ENCODE results near the gene LCN6.
A peak's percentile ranks its signal among the peaks of the same experiment; 100 is the strongest.

DNA sequence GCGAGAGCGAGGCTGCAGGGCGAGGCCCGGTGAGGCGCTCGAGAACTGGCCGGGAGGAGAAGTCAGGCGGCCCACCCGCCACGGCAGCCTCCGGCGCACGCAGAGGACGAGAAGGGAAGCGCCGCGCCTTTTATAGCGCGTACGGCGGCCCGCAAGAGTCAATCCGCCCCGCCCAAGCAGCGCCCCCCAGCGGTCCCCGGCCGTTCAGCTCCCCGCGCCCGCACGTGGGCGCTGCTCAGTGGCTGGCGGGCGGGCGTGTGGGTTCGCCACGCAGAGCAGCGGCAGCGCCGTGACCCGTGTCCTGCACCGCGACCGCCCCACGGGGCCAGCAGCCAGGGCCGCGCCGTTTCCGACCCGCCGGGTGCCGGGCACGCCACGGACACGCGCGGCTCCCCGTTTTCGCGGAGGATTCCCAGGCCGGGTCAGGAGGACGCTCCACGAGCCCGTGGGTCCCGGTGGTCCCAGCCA, 20.2 kb downstream of the LCN6 start:
- TF ChIP-seq, protein P1, sequence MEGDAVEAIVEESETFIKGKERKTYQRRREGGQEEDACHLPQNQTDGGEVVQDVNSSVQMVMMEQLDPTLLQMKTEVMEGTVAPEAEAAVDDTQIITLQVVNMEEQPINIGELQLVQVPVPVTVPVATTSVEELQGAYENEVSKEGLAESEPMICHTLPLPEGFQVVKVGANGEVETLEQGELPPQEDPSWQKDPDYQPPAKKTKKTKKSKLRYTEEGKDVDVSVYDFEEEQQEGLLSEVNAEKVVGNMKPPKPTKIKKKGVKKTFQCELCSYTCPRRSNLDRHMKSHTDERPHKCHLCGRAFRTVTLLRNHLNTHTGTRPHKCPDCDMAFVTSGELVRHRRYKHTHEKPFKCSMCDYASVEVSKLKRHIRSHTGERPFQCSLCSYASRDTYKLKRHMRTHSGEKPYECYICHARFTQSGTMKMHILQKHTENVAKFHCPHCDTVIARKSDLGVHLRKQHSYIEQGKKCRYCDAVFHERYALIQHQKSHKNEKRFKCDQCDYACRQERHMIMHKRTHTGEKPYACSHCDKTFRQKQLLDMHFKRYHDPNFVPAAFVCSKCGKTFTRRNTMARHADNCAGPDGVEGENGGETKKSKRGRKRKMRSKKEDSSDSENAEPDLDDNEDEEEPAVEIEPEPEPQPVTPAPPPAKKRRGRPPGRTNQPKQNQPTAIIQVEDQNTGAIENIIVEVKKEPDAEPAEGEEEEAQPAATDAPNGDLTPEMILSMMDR (IDR thresholded peaks at IDR 0.05): peak; percentile 48 to 99 (median 82)
- TF ChIP-seq POLR2A (IDR thresholded peaks at IDR 0.05): peak; percentile 98 to 99
